CD4-positive, alpha-beta T cell treated with Interleukin-10 for 1 hour (primary cell): ENCODE data around the gene NAA40.
A peak's percentile ranks its signal among the peaks of the same experiment; 100 is the strongest.

Experiments
- DNase-seq: peaks from one replicate; pipeline ENCODE4 v3.0.0-alpha.2; 2020

Gene NAA40

DNA sequence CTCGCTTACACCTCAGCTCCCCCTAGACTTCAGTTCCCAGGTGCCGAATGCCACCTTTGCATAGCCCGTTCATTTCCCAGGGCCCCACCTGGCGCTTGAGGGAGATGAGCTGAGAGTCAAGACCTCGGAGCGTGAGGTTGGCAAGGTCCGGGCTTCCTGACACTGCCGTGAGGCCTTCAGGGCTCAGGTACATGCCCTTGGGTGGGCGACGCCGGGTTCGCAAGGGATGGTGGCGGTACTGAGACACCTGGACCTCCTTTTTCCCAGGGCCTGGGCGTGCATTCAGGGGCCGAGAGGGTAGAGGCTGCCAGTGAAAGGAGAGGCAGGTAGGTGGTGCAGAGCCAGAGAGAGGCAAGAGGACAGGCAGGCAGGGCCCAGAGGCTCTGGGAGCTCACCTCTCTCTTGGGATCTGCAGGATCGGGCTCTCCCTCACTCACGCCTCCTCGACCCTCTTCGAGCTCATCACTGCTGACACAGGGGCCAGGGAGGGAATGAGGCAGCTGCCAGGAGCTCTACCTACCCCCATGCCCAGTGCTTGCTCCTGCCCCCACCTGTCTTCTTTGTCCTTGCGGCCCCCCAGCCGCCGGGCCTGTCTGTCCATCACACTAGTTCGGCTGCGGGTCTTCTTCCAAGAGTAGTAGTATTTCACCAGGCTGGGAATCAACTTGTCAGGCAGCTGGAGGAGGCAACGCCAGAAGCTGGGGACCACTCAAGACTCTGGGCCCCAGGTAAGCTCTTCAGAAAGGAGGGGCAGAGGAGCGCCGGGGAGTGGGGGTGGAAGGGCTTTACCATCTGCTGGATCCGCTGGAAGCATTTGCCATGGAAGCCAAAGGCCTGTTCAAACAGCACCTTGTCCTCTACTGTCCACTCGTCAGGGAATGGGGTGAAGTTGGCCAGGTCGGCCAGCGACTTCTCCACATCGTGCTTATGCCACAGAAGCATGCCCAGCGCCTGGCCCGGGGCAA, 24.7 kb upstream of the NAA40 start:
- no peak for DNase-seq

DNA sequence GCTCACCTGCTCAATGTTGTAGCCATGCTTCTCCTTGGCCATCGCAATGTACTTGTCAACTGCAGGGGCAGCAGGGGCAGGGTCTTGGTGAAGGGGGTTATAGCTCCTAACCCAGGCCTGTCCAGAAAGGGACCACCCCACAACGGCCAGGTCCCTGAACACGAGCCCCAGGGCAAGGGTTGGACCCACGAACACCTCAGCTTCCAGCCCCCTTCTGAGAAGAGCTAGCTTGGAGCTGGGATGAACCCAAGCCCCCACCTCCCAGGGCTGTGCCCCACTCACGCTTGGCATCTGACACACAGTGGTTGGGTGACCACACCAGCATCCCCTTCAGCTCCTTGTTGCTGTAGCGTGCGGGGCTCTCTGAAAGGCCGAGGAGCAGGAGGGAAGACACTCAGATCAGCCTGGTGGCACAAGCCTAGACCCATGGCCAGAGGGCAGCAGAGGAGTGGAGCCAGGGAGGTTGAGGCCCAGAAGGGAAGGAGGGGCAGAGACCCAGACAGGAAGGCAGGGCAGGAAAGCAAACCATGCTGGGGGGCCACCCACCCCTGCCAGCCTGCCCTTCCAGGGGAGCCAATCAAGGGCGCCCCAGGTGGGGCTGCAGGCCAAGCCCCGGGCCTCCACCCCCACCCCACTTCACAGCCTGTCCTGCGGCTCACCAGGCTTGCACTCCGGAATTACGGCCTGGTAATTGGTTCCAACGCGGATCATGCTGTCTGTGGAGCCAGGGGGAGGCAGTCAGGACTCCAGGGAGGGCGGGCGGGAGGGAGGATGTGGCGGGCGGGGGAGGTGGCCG, 23.7 kb upstream of the NAA40 start:
- DNase-seq = no peak

GRCh38 chr11:63915961-63916836, 22.6 kb upstream of the NAA40 start:
- DNase-seq = peak; percentile 34

- DNase-seq = peak; percentile 74
Observed at GRCh38 chr11:63916837-63917691, 21.7 kb upstream of the NAA40 start, which contains the start of gene RCOR2. Gene RCOR2 (minus strand): TSS chr11:63917164. CDS start chr11:63916456, 708 bp downstream.

GRCh38 chr11:63917692-63918506, 20.9 kb upstream of the NAA40 start:
- peak; percentile 38 for DNase-seq

GRCh38 chr11:63918507-63919191, 20.2 kb upstream of the NAA40 start:
- DNase-seq = no peak

DNA sequence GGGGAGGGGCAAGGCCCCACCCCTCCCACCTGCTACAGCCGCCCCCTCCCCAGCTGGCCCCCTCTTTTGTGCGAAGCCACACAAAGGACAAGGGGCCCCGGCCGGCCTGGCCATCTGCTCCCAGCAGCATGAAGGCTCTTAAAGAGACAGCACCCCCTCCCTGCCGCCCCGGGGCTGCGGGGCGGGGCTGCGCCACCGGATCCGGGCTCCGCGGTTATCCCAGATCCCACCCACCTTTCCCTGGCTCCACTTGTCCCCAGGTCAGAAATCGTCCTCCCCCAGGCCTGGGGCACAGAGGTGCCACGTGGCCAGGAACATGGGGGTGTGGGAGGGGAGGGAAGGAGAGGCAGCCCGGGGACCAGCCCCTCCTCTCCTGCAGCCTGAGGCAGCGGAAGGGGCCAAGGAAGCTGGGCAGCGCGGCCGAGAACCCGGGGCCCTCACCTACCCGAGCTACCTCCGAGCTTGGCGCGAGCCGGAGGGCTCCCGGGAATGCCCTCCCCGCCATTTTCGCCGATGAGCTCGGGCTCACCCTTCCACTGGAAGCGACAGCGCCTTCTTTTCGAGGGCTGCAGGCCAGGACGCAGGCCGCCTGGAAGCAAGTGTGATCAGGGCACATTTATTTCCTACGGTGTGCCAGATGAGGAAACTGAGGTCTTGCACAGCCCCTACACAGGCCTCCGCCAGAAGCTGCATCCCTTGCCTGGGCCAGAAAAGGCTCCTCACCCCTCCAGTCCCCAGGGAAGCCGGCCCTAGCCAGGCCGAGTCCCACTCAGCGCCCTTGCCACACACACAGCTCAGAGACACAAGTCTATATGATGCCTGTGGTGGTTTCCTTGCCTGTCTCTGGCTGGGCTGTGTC, 19.3 kb upstream of the NAA40 start:
- DNase-seq = no peak

- no peak for DNase-seq
Observed at GRCh38 chr11:63920126-63920938, 18.5 kb upstream of the NAA40 start.

- DNase-seq = peak; percentile 33
Observed at GRCh38 chr11:63920939-63921417, 17.8 kb upstream of the NAA40 start.

DNA sequence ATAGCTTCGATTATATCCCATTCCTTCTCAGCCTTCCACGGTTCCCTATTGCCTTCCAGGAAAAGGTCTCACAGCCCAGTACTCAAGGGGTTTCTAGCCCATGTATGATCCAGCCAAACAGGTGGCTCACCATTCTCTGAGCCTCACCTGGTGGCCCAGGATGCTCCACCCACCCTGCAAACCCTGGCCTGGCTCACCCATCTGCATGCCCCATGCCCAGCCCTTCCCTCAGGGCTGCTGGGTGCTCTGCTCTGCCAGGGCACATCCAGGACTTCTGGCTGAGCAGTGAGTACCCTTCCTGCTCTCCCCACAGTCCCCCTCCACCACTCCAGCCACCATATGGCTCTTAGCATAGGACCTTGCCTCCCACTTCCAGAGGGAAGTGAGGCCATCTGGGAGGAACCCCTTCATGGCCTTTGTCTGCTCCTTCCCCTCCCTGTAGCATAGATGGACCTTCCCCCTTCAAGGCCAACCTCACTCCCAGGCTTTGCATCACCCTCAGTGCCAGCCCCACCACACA, 16.1 kb upstream of the NAA40 start:
- DNase-seq = no peak

DNA sequence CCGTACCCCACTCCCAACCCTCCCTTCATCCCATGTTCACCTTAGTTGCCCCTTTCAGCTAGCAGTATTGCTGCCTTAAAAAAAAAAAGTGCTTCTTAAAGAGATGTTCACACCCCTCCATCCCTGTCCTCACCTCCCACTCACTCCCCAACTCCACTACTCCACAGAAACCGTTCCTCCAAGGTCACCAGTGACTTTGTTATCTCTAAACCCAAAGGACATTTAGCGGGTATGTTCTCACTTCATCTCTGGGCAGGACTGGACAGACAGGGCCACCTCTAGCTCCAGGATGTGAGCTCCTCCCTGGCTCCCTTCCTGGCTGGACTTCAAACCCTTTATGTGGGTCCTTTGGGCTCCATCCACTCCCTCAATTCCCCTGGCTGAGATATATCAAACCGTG, 15.5 kb upstream of the NAA40 start:
- DNase-seq = no peak

DNA sequence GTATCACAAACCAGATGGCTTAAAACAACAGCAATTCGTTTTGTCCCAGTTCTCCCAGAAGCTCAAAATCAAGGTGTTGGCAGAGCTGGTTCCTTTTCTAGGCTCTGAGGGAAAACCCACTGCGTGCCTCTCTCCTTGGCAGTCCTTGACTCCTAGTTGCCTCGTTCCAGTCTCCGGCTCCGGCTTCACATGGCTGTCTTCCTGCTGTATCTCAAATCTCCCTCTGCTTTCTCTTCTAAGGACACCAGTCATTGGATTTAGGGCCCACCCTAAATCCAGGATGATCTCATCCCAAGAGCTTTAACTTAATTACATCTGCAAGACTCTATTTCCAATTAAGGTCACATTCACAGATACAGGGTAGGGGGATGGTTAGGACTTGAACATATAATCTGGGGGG, 9.2 kb upstream of the NAA40 start:
- DNase-seq = no peak

- DNase-seq = no peak
Observed at GRCh38 chr11:63931045-63931444, 7.8 kb upstream of the NAA40 start.

DNA sequence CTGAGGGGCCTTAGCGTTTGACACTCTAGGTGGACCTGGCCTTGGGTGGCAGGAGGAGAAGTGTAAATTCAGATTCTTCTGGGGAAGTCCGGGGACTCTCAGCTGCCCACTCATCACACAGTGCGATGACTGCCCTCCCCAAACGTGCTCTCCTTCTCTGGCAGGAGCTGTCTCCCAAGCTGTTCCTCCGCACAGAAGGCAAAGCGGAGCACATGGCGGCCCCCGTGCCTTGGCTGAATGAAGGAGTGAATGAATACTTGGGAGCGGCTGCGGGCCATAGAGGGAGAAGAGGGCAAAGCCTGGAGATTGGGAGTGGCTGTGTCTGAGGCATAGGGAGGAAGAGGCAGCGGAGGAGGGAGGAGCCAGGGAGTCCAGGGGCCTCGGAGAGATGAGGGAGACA, 6.9 kb upstream of the NAA40 start:
- DNase-seq = no peak

DNA sequence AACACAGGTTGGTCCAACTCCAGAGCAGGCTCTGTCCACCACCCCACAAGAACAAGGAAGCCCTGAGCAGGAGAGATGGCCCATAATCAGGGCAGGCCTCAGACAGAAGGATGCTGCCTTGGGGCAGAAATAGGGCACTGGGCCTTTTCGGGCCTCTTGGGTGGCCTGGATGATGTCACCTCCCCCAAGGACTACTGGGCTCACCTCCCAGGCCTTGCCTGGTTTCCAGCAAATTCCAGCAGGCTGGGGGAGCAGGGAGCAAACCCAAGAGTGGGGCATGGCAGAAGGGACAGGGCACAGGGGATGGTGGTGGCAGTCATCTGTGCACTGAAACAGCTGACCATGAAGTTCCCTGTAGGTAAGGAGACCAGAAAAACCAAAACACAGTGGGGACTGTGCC, 5.3 kb upstream of the NAA40 start:
- DNase-seq = no peak

GRCh38 chr11:63937713-63938478, 906 bp upstream of the NAA40 start:
- DNase-seq = peak; percentile 21

- no peak for DNase-seq
Observed at GRCh38 chr11:63939397-63939891, 642 bp downstream of the NAA40 start.
